ENCODE data around the gene NT5C1B.

NT5C1B gene

GRCh38 chr2:18522484-18523146, 66.8 kb downstream of the NT5C1B start:
- DNase-seq (ENCODE audit: insufficient read length, low spot score) (no peak), FAIRE-seq (no peak)
- no peak for TF ChIP-seq POLR2A (IDR thresholded peaks at IDR 0.05; ENCODE audit: low read depth, low read length)

GRCh38 chr2:18520451-18521425, 68.6 kb downstream of the NT5C1B start:
- DNase-seq (ENCODE audit: insufficient read length, low spot score) (peak; percentile 52), FAIRE-seq (no peak)
- TF ChIP-seq POLR2A (IDR thresholded peaks at IDR 0.05; ENCODE audit: low read depth, low read length), result no peak

DNA sequence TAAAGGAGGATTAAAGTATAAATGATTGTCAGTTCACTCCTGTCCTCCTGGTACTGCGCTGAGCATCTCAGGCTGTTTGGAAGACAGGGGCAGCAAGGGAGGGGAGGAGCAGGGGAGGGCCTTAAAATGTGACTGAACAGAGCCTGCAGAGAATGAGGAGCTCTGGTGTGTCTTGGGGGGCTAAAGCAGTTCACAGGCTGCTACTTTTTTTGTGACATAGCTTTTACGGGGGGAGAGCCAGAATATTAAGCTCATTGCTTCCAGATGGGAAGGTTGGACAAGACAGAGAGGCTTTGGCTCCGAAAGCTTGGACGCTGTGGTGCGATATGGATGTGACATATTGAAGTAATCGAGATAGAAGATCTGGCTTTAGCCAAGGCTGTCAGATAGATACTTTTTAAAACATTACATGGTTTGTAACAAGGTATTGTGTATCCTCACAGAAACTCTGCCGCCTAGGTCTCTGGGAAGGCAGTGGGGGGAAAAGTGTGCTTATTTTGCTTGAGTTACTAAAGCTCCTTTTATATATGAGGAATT, 69.4 kb downstream of the NT5C1B start:
- DNase-seq (ENCODE audit: insufficient read length, low spot score) (no peak), FAIRE-seq (no peak)
- no peak for TF ChIP-seq POLR2A (IDR thresholded peaks at IDR 0.05; ENCODE audit: low read depth, low read length)

DNA sequence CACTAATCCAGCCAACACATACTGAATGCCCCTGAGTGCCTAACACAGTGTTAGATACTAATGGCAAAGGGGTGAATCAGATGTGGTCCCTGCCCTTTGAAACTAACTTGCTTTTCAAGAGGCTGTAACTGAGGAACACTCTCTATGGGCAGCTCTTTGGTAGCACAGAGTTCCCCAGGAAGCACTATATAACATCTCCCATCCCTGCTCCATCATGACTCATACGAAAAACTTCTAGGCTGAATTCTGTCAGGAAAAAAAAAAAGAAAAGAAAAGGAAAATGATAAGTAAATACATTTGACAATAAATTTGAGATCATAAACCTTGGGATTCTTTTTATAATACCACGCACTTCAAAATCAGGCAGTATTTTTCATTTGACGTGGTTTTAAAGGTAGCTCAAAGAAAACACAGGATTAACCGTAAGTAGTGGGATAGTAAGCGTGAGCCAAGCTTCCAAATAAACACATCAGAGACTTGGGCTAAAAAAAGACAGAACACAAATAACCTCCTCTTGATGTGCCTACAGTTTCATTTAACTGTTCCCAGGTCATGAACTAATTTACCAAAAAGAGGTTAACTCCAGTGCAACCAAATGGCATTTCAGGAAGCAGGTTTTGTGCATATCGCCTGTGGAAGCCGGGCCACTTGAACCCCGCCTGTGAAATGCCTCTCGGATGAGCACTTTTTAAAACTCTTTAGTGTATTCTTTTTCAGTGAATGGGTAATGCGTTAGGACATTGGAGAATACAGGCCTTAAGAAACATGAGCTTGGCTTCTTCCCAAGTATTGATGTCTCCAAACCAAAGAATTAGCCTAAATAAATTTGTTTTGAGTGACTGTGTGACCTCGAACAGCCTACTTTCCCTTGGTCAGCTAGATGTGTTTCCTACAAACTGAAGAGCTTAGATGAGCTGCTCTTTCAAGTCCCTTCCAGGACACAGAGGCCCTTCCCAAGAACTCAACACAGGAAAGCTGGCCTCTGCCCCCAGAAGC, 71.0 kb downstream of the NT5C1B start:
- no peak for FAIRE-seq
- DNase-seq (ENCODE audit: insufficient read length, low spot score), result no peak
- no peak for TF ChIP-seq POLR2A (IDR thresholded peaks at IDR 0.05; ENCODE audit: low read depth, low read length)

GRCh38 chr2:18517386-18517785, 72.0 kb downstream of the NT5C1B start:
- TF ChIP-seq POLR2A (IDR thresholded peaks at IDR 0.05; ENCODE audit: low read depth, low read length), result no peak
- no peak for DNase-seq (ENCODE audit: insufficient read length, low spot score)
- FAIRE-seq, result no peak

DNA sequence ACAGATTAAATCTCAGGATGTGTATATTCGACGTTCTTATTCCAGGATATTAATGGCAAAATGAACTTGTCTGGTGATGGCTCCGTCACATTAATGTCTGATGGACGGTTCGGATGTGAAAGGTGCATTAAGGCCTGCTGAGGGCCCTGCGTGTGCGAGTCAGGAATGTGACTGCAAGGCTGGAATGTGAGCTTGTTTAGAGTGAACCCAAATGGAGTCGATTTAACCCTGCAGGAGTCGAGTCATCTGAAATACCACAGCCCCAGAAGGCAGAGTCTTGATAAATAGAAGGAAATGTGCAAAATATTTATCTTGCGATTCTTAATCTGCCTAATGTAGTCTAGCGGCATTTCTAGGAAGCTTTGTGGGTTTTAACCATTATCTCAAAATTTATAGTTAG, 73.3 kb downstream of the NT5C1B start:
- no peak for FAIRE-seq
- TF ChIP-seq POLR2A (IDR thresholded peaks at IDR 0.05; ENCODE audit: low read depth, low read length), result no peak
- no peak for DNase-seq (ENCODE audit: insufficient read length, low spot score)

- no peak for DNase-seq (ENCODE audit: insufficient read length, low spot score)
- TF ChIP-seq POLR2A (IDR thresholded peaks at IDR 0.05; ENCODE audit: low read depth, low read length), result no peak
- FAIRE-seq, result no peak
These were observed 74.6 kb downstream of the NT5C1B start for GRCh38 chr2:18514526-18515461.
